Hepatocyte (in vitro differentiated cells): ENCODE data around the gene GHR. TPM values are rescaled to one million over a fixed set of nuclear protein-coding genes. Genes with fewer than 3 reads are reported as not detected.

ENCODE experiments used
- DNase-seq: peaks from one replicate; pipeline ENCODE4 v3.0.0-alpha.2; 2016; ENCODE audit warnings: low spot score
- H2AFZ ChIP-seq: fragments of 200-600 bp; sonication (generic); 2 replicates; pipeline ENCODE4 v1.6.0; 2016; ENCODE audit warnings: antibody characterized with exemption, mild to moderate bottlenecking
- H3K27ac ChIP-seq: fragments of 200-600 bp; sonication (generic); 2 replicates; pipeline ENCODE4 v1.5.1; 2016; ENCODE audit warnings: mild to moderate bottlenecking
- H3K27me3 ChIP-seq: fragments of 200-600 bp; sonication (generic); 2 replicates; pipeline ENCODE4 v1.6.1; 2016
- H3K36me3 ChIP-seq: fragments of 200-600 bp; sonication (generic); replicated peaks from 2 replicates; pipeline ENCODE4 v1.5.1; 2016; ENCODE audit warnings: low read depth; ENCODE audit not compliant: insufficient read depth
- H3K4me1 ChIP-seq: fragments of 200-600 bp; sonication (generic); 2 replicates; pipeline ENCODE4 v1.5.1; 2016; ENCODE audit warnings: mild to moderate bottlenecking, moderate library complexity; ENCODE audit not compliant: insufficient read depth
- H3K4me2 ChIP-seq: fragments of 200-600 bp; sonication (generic); 2 replicates; pipeline ENCODE4 v1.6.0; 2016
- H3K4me3 ChIP-seq: fragments of 200-600 bp; sonication (generic); 2 replicates; pipeline ENCODE4 v1.5.1; 2016; ENCODE audit warnings: mild to moderate bottlenecking
- H3K79me2 ChIP-seq: fragments of 200-600 bp; sonication (generic); 2 replicates; pipeline ENCODE4 v1.6.0; 2017; ENCODE audit warnings: mild to moderate bottlenecking
- H3K9me2 ChIP-seq: fragments of 200-600 bp; sonication (generic); replicated peaks from 2 replicates; pipeline ENCODE4 v1.6.0; 2017; ENCODE audit warnings: mild to moderate bottlenecking; ENCODE audit not compliant: insufficient read depth
- H3K9me3 ChIP-seq: fragments of 200-600 bp; sonication (generic); 2 replicates; pipeline ENCODE4 v1.5.1; 2016; ENCODE audit warnings: low read depth, mild to moderate bottlenecking
- H4K20me1 ChIP-seq: fragments of 200-600 bp; sonication (generic); 2 replicates; pipeline ENCODE4 v1.6.0; 2016; ENCODE audit warnings: mild to moderate bottlenecking; ENCODE audit not compliant: insufficient read depth, poor library complexity, severe bottlenecking
- EZH2 ChIP-seq: fragments of 200-600 bp; sonication (generic); IDR thresholded peaks from 2 replicates; pipeline ENCODE4 v1.6.1; 2016; ENCODE audit warnings: antibody characterized with exemption, mild to moderate bottlenecking, borderline replicate concordance
- EZH2phosphoT487 ChIP-seq: fragments of 200-600 bp; sonication (generic); IDR thresholded peaks from one replicate; pipeline ENCODE4 v1.6.1; 2018; ENCODE audit warnings: antibody characterized with exemption, mild to moderate bottlenecking, low read depth, moderate library complexity; ENCODE audit not compliant: unreplicated experiment, severe bottlenecking
- WGBS: methylation state at CpG from one replicate; pipeline ENCODE4 v1.1.6; 2016; ENCODE audit warnings: low lambda C conversion rate; ENCODE audit errors: missing lambda C conversion rate; 5-methylcytosine and 5-hydroxymethylcytosine counted together
- polyA plus RNA-seq: library from polyadenylated mRNA; unstranded; fragments of >200 nt; fragmentation: Nextera tagmentation; extraction: Ambion mirVana; gene quantifications from 2 replicates; pipeline ENCODE4 v1.2.1, GENCODE V29; 2016
- total RNA-seq: library from RNA; depleted of rRNA; stranded (reverse); fragments of >200 nt; gene quantifications from 2 replicates; pipeline ENCODE4 v1.2.3, GENCODE V29; 2014
- TF ChIP-seq, protein P1 (sequence below): fragments of 200-600 bp; sonication (generic); IDR thresholded peaks from 2 replicates; pipeline ENCODE4 v1.5.1; 2016; ENCODE audit warnings: antibody characterized with exemption, mild to moderate bottlenecking; ENCODE audit not compliant: poor library complexity

Gene GHR
- total and polyA plus RNA-seq, 2 experiments from 2014 or later: 14.4 to 24.3 TPM

DNA sequence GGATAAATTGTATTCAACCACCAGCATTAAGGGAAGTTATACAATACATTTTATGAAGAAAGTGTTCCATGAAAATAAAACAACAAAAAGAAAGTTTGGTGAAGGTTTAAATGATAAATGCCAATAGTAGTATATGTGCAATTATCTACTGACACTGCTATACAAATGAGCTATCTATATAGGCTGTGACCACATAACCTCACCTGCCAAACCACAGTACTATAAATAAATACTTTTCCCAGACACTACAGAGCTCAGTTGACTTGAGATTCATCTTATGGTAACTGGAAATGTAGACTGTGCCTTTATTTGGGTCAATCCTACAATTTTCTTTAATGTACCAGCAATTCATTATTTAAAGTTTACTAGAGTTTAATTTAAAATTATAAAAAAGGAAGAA lies 252.4 kb downstream of the GHR start:
- H3K27me3 ChIP-seq: no peaks in the 10 kb centered on the region

DNA sequence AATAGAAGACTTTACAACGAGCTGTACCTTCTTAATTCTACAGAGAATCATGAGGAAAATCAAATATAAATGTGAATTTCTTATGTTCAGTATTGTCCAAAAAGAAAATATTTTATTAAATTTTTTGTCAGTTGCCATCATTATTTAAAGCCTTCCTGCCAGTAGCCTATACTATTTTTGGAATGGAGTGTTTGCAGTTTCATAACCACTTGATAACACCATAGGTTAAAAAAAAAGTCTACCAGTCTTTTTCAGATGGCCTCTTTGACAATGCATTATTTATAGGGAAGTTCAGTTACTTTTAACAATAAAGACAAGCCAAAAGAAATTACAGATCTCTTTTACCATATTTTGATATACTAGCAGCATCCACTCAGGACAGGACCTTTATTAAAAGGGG lies 253.1 kb downstream of the GHR start:
- no peaks in the 10 kb centered on the region for H3K9me2 ChIP-seq

More for the DNA sequence above, 252.4 kb downstream of the GHR start:
- H2AFZ ChIP-seq: no peak overlapping the region
- H3K4me1 ChIP-seq: no peaks in the 10 kb centered on the region
- H3K9me2 ChIP-seq: no peaks in the 10 kb centered on the region
- H3K4me3 ChIP-seq: no peak overlapping the region
- H3K4me2 ChIP-seq: no peak overlapping the region
- H4K20me1 ChIP-seq: no peaks in the 10 kb centered on the region
- H3K9me3 ChIP-seq: no peaks in the 10 kb centered on the region
- no peak for DNase-seq
- no peaks in the 10 kb centered on the region for H3K79me2 ChIP-seq
- H3K27ac ChIP-seq: no peak overlapping the region
- TF ChIP-seq EZH2 (no peak), EZH2phosphoT487 (no peak)
- TF ChIP-seq, protein P1, sequence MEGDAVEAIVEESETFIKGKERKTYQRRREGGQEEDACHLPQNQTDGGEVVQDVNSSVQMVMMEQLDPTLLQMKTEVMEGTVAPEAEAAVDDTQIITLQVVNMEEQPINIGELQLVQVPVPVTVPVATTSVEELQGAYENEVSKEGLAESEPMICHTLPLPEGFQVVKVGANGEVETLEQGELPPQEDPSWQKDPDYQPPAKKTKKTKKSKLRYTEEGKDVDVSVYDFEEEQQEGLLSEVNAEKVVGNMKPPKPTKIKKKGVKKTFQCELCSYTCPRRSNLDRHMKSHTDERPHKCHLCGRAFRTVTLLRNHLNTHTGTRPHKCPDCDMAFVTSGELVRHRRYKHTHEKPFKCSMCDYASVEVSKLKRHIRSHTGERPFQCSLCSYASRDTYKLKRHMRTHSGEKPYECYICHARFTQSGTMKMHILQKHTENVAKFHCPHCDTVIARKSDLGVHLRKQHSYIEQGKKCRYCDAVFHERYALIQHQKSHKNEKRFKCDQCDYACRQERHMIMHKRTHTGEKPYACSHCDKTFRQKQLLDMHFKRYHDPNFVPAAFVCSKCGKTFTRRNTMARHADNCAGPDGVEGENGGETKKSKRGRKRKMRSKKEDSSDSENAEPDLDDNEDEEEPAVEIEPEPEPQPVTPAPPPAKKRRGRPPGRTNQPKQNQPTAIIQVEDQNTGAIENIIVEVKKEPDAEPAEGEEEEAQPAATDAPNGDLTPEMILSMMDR: no peak
- H3K36me3 ChIP-seq: no peaks in the 10 kb centered on the region

DNA sequence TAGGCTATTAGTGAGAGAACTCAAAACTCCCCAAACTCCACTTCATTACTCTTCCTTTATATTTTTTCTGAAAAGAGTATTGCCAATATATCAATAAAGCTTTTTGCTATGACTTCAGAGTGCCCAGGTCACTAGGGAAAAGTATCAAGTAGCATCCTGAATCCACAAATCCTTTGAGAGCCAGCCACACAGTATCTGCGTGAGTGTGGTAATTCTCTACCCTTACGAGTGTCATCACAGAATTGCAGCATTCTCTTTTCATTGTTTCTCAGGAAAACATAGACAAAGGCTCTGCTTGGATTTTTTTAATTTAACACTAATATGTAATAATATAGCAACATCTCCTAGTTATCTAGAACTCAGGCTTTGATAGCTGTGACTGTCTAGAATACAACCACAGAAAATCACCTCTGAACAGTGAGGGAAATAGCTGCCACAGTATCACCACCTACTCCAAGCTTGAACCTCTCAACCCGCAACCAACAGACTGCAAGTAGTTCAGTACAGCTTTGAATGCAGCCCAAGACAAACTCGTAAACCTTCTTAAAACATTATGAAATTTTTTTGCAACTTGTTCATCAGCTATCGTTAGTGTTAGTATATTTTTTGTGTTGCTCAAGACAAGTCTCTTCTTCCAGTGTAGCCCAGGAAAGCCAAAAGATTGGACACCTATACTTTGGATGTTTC lies 254.1 kb downstream of the GHR start:
- Histone ChIP-seq H2AFZ (no peak overlapping the region), H3K36me3 (no peaks in the 10 kb centered on the region), H3K4me1 (no peaks in the 10 kb centered on the region), H3K27me3 (no peaks in the 10 kb centered on the region), H3K9me2 (no peaks in the 10 kb centered on the region), H3K79me2 (no peaks in the 10 kb centered on the region), H3K4me3 (no peak overlapping the region), H3K4me2 (no peak overlapping the region), H3K27ac (no peak overlapping the region), H3K9me3 (no peaks in the 10 kb centered on the region), H4K20me1 (no peaks in the 10 kb centered on the region)
- DNase-seq: no peak
- no peak for TF ChIP-seq EZH2phosphoT487
- TF ChIP-seq, protein P1: no peak
- no peak for TF ChIP-seq EZH2
- 88% methylated on average over 5 of the region's 5 CpGs for WGBS

More for the DNA sequence above, 253.1 kb downstream of the GHR start:
- no peak overlapping the region for H2AFZ ChIP-seq
- H3K36me3 ChIP-seq: no peaks in the 10 kb centered on the region
- no peak for DNase-seq
- no peak overlapping the region for H3K4me3 ChIP-seq
- no peak for TF ChIP-seq EZH2
- TF ChIP-seq, protein P1: no peak
- no peak for TF ChIP-seq EZH2phosphoT487
- 90% methylated on average over 1 of the region's 1 CpG for WGBS
- H4K20me1 ChIP-seq: no peaks in the 10 kb centered on the region
- H3K9me3 ChIP-seq: no peaks in the 10 kb centered on the region
- H3K27me3 ChIP-seq: no peaks in the 10 kb centered on the region
- H3K4me2 ChIP-seq: no peak overlapping the region
- no peaks in the 10 kb centered on the region for H3K79me2 ChIP-seq
- no peaks in the 10 kb centered on the region for H3K4me1 ChIP-seq
- H3K27ac ChIP-seq: no peak overlapping the region
